ENCODE data around the gene ATR.

ATR gene

GRCh38 chr3:142534543-142534942 is 44.0 kb downstream of the ATR start:
- no peaks in the 10 kb centered on the region for H3K79me2 ChIP-seq (ENCODE audit: low read length)
- peaks cover 25% of the 10 kb centered on the region for H3K36me3 ChIP-seq (replicated peaks; ENCODE audit: low read depth, low read length)
- TF ChIP-seq CTCF (IDR thresholded peaks at IDR 0.05; ENCODE audit: low read depth, low read length) (no peak), EZH2phosphoT487 (IDR thresholded peaks at IDR 0.05; ENCODE audit: low read depth) (no peak)

GRCh38 chr3:142530296-142530695 is 48.2 kb downstream of the ATR start:
- Histone ChIP-seq H3K4me1 (ENCODE audit: low read length) (no peaks in the 10 kb centered on the region), H3K4me2 (ENCODE audit: low read length) (no peak overlapping the region), H3K4me3 (ENCODE audit: low read length) (no peak overlapping the region), H3K27ac (ENCODE audit: low read length) (no peak overlapping the region), H3K27me3 (ENCODE audit: low read depth, low read length) (no peaks in the 10 kb centered on the region), H3K9ac (ENCODE audit: low read length) (no peak overlapping the region), H3K9me3 (ENCODE audit: insufficient read depth, low read length) (no peaks in the 10 kb centered on the region), H4K20me1 (ENCODE audit: insufficient read depth, low read length) (no peaks in the 10 kb centered on the region), H3K36me3 (replicated peaks; ENCODE audit: low read depth, low read length) (peaks cover 25% of the 10 kb centered on the region), H3K79me2 (ENCODE audit: low read length) (no peaks in the 10 kb centered on the region), H2AFZ (ENCODE audit: low read depth, low read length) (no peak overlapping the region)
- TF ChIP-seq EZH2phosphoT487 (IDR thresholded peaks at IDR 0.05; ENCODE audit: low read depth) (no peak), CTCF (IDR thresholded peaks at IDR 0.05; ENCODE audit: low read depth, low read length) (no peak)

More at GRCh38 chr3:142534543-142534942, 44.0 kb downstream of the ATR start:
- Histone ChIP-seq H3K4me3 (ENCODE audit: low read length) (no peak overlapping the region), H4K20me1 (ENCODE audit: insufficient read depth, low read length) (no peaks in the 10 kb centered on the region), H3K9ac (ENCODE audit: low read length) (no peak overlapping the region), H3K4me2 (ENCODE audit: low read length) (no peak overlapping the region), H3K27ac (ENCODE audit: low read length) (no peak overlapping the region), H3K4me1 (ENCODE audit: low read length) (no peaks in the 10 kb centered on the region), H3K27me3 (ENCODE audit: low read depth, low read length) (no peaks in the 10 kb centered on the region), H3K9me3 (ENCODE audit: insufficient read depth, low read length) (no peaks in the 10 kb centered on the region), H2AFZ (ENCODE audit: low read depth, low read length) (no peak overlapping the region)

DNA sequence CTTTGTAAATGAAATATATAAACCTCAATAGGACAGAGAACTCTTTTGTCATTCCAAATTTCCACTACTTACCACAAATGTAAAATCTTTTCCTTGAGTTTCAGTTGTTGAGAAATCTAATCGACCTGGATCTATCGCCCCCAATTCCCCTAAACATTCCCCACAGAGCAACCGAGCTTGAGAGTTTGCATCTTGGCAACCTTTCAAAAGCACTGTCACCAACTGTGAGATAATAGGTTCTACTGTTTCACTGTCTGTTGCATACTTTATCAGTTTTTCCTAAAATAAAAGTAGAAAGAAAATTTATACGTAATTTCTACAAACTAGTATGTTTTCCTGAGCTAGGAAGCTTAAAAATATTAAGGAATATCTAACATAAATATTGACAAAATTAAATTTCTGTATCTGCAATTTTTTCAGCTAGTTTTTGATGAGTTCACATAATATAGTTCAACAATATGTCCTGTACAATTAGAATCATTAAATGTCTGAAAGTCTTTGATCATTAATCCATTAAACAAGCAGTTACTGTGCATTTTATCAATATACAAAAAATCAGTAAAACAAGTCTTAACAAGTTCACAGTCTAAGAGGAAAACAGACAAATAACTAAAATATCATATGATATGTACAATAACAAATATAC is 54.5 kb downstream of the ATR start:
- no peak for TF ChIP-seq EZH2phosphoT487 (IDR thresholded peaks at IDR 0.05; ENCODE audit: low read depth)
- no peak for TF ChIP-seq CTCF (IDR thresholded peaks at IDR 0.05; ENCODE audit: low read depth, low read length)
- Histone ChIP-seq H3K4me2 (ENCODE audit: low read length) (no peak overlapping the region), H3K4me3 (ENCODE audit: low read length) (no peak overlapping the region), H3K79me2 (ENCODE audit: low read length) (no peaks in the 10 kb centered on the region), H2AFZ (ENCODE audit: low read depth, low read length) (no peak overlapping the region), H3K4me1 (ENCODE audit: low read length) (peaks cover 11% of the 10 kb centered on the region), H3K9ac (ENCODE audit: low read length) (no peak overlapping the region), H3K9me3 (ENCODE audit: insufficient read depth, low read length) (no peaks in the 10 kb centered on the region), H3K27me3 (ENCODE audit: low read depth, low read length) (no peaks in the 10 kb centered on the region), H3K27ac (ENCODE audit: low read length) (no peak overlapping the region), H3K36me3 (replicated peaks; ENCODE audit: low read depth, low read length) (peaks cover 16% of the 10 kb centered on the region), H4K20me1 (ENCODE audit: insufficient read depth, low read length) (no peaks in the 10 kb centered on the region)

GRCh38 chr3:142509079-142509478 is 69.5 kb downstream of the ATR start:
- H3K4me3 ChIP-seq (ENCODE audit: low read length): no peak overlapping the region
- H4K20me1 ChIP-seq (ENCODE audit: insufficient read depth, low read length): no peaks in the 10 kb centered on the region
- no peaks in the 10 kb centered on the region for H3K79me2 ChIP-seq (ENCODE audit: low read length)
- H3K4me1 ChIP-seq (ENCODE audit: low read length): no peaks in the 10 kb centered on the region
- no peak overlapping the region for H2AFZ ChIP-seq (ENCODE audit: low read depth, low read length)
- no peak overlapping the region for H3K9ac ChIP-seq (ENCODE audit: low read length)
- H3K9me3 ChIP-seq (ENCODE audit: insufficient read depth, low read length): no peaks in the 10 kb centered on the region
- no peaks in the 10 kb centered on the region for H3K27me3 ChIP-seq (ENCODE audit: low read depth, low read length)
- no peak overlapping the region for H3K27ac ChIP-seq (ENCODE audit: low read length)
- no peak overlapping the region for H3K4me2 ChIP-seq (ENCODE audit: low read length)
- peaks cover 18% of the 10 kb centered on the region for H3K36me3 ChIP-seq (replicated peaks; ENCODE audit: low read depth, low read length)
- TF ChIP-seq EZH2phosphoT487 (IDR thresholded peaks at IDR 0.05; ENCODE audit: low read depth) (no peak), CTCF (IDR thresholded peaks at IDR 0.05; ENCODE audit: low read depth, low read length) (no peak)

All from OCI-LY3 (cell line).